ENCODE data around the gene SLC17A7.
"Not testable (repeated sequence)": the region's sequence is repeated elsewhere in the genome, so short reads cannot be mapped to it uniquely, and the experiment has no call there.

Gene SLC17A7

GRCh38 chr19:49441210-49441959 is at the start of gene SLC17A7:
SLC17A7 (minus strand) TSS chr19:49441527; CDS start chr19:49441379, 148 bp downstream.
- no peak for DNase-seq (ENCODE audit: low read depth in 2 of 2)

DNA sequence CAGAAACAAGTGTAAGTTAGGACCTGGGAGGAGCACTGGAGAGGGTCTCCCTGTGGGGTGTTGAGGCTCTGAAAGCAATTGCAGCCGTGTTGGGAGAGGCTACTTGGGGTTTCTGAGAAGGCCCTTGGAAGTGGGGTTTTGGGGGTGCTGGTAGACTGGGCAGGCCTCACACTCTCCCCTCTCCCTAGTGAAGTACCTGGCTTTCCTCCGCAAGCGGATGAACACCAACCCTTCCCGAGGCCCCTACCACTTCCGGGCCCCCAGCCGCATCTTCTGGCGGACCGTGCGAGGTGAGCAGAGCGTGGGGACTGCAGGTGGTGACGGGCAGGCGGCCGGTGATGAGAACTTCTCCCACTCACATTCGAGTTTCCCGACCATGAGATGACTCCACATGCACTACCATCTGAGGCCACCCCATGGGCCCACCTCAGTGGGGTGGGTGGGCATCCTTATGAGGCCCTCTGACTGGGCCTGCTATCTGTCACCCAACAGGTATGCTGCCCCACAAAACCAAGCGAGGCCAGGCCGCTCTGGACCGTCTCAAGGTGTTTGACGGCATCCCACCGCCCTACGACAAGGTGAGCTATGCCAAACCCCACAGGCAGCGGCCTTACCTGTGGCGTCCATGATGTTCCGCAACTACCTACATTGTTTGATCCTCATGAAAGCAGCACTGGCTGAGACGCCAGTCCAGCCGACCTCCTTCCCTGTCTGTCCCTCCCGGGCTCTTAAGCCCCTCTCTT is 49.1 kb upstream of the SLC17A7 start:
- DNase-seq (ENCODE audit: low read depth in 2 of 2): no peak

DNA sequence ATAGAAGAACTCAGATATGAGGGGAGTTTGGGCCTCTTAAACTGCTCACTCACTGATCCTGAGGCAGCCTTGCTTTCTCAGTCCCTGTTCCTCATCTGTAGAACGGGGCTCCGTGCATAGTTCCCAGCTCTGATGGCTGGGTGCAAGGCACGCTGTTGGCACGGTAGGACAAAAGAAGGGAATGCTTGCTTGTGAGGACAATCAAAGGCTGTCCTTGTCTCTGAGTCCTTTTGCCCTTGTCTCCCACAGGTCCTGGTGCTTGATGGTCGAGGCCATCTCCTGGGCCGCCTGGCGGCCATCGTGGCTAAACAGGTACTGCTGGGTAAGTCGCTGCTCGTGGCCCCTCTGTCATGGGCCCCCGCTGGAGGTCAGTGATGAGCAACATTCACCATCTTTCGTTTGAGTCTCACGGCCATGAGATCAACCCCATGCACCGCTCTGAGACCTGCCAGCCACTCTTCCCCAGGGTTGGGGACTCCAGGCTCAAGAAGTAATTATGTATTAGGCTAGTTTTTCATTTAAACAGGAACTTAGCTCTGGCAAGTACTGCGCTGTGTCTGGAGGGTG is 48.4 kb upstream of the SLC17A7 start:
- DNase-seq (ENCODE audit: low read depth in 2 of 2): no peak

DNA sequence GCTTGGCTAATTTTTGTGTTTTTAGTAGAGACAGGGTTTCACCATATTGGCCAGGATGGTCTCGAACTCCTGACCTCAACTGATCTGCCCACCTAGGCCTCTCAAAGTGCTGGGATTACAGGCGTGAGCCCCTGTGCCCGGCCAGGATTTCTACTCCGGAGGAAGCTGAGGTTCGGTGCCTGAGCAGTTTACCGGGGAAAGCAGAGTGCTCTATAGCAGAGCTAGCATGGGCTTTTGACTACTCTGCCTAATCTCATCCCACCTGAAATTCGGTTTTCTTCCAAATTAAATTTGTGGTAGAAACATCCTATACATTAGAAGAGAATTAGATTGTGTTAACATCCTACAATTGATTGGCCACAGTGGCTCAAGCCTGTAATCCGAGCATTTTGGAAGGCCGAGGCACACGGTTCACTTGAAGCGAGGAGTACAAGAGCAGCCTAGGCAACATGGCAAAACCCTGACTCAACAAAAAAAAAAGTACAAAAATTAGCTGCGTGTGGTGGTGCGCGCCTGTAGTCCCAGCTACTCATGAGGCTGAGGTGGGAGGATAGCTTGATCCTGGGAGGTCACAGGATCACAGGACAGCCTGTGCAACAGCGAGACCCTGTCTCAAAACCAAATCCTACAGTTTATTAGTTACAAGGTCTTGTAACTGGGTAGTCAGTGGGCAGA is 47.7 kb upstream of the SLC17A7 start:
- no peak for DNase-seq (ENCODE audit: low read depth in 2 of 2)

DNA sequence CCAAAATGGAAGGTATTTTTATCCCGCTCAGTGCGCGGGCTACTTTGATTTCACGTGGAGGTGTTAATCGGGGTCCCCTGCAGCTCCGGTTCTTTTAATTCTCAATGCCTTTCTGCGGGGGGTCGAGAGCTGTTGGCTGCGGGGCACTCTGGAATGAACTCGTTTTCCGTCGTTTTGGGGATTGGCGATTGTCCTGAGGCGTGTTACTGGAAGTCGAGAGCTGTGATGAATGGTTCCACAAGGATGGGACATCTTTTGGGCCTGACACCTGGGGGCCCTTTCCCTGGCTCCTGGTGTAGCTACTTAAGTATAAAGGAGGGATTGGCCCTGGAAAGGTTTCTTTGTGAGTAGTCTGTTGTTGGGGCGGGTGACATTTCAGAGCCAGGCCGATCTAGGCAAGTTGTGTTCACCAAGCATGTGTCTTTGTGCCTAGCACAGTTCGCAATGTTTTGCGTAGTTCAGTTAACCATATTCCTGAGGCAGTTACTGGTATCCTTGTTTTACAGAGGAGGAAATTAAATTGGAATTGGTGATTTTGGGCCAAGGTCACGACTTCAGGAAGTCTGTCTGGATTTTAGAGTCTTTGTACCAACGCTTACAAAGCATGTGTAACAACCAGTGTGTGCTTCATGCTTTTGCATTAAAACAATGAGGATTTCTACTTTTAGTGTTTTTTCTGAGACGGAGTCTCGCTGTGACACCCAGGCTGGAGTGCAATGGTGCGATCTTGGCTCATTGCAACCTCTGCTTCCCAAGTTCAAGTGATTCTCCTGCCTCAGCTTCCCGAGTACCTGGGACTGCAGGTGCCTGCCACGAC is 46.9 kb upstream of the SLC17A7 start:
- DNase-seq (ENCODE audit: low read depth in 2 of 2): no peak

DNA sequence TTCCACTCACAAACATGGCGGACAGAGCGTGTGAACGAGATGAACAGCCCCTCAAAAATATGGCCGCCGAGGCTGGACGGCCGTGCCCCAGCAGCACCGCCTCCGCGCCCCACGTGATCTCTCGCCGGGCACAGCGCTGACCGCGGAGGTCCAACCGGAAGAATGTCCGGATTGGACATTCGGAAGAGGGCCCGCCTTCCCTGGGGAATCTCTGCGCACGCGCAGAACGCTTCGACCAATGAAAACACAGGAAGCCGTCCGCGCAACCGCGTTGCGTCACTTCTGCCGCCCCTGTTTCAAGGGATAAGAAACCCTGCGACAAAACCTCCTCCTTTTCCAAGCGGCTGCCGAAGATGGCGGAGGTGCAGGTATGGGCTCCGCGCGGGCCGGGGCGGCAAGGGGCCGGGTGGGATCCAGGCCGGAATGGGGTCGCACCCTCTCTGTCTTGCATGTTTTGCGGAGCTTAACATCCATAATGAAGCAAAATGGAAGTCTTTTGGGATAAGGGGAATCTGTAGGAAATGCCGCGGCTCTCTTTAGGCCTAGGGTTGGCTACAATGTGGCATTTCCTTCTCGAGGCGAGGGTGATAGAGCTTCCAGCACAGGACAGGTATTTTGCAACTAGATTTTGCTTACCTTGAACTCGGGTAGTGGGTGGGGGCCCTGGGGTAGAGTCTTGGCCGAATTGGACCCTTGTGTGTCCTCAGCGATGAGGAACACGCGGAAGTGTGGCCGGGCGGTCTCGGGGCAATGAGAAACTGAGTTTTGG is 46.1 kb upstream of the SLC17A7 start, which contains the start of gene RPL13A:
TSS of gene RPL13A (plus strand) at position 332 of the 769 bp plus-strand sequence. CDS start at position 354, 22 bp downstream.
- DNase-seq (ENCODE audit: low read depth in 2 of 2): peak; percentile 99 to 100

GRCh38 chr19:49486710-49487276 is 45.5 kb upstream of the SLC17A7 start:
- no peak for DNase-seq (ENCODE audit: low read depth in 2 of 2)

DNA sequence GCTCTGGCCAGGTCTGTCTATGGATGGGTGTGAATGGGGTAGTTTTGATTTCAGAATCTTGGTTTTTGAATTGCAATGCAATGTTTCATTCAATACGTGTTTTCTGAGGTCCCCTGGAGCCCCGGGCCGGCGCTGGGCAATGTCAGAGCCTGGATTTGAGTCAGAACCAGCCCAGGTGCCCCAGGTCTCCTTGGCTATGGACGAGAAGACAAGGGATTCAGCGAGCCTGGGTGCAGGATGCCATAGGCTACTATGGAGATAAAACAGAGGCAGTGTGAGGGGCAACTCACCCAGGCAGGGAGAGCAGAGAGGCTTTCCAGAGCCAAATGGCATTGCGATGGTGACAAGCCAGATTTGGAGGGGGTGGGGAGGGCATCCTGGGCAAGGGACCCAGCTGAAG is 44.9 kb upstream of the SLC17A7 start:
- no peak for DNase-seq (ENCODE audit: low read depth in 2 of 2)

DNA sequence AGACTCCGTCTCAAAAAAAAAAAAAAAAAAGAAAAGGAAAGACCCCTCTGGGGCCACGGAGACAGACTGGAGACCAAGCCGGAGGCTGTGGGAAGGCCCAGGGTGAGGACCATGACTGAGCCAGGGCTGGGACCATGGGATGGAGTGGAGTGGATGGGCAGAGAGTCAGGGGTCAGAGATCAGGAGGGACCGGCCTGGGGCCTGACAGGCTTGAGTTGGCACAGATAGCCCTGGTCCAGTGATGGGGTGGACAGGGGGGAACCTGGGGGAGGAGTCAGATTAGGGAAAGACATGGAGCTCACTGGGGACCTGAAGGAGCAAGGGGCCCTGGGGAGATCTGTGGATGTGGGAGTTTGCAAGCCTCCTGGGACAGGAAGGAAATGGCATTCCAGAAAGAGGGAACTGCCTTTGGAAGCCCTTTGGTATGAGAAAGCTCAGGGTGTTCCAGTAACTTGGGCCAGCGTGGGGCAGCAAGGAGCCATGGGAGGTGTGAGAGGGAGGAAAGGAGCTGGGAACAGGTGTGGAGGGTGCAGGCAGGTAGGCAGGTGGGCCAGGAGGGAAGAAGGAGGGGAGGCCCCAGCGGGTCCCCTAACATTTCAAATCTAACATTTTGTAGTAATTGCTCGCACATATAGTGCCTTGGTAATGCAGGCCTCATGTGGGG is 39.8 kb upstream of the SLC17A7 start:
- no peak for DNase-seq (ENCODE audit: low read depth in 2 of 2)

- no peak for DNase-seq (ENCODE audit: low read depth in 2 of 2)
These were observed 38.8 kb upstream of the SLC17A7 start for GRCh38 chr19:49479975-49480628.

GRCh38 chr19:49475995-49476880 is 34.9 kb upstream of the SLC17A7 start:
- no peak for DNase-seq (ENCODE audit: low read depth in 2 of 2)

DNA sequence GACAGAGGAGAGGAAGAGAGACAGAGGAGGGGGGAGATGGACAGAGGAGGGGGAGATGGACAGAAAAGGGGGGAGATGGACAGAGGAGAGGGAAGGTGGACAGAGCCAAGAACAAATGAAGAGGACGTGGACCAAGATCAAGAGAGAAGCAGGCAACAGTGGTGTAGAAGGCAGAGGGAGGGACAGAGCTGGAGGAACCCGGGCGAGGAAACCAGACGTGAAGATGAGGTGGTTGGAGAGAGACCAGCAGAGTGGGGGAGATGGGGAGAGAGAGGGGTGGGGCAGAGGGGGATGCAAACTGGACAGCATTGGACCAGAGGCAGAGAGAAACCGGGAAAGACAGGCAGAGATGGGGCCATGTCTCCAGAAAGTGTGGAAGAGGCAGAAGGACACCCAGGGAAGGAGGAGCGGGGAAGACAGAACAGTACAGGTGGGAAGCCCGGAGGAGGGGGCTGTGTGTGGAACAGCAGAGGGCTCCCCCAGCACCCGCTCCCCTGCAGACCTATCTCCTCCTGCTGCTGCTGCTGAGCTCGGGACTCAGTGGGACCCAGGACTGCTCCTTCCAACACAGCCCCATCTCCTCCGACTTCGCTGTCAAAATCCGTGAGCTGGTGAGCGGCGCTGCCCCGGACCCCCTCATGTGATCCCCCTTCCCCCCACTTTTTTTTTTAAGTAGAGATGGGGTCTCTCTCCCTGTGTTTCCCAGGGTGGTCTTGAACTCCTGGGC is 34.0 kb upstream of the SLC17A7 start:
- DNase-seq (ENCODE audit: low read depth in 2 of 2): no peak

GRCh38 chr19:49474542-49474924 is 33.2 kb upstream of the SLC17A7 start:
- DNase-seq (ENCODE audit: low read depth in 2 of 2): no peak

- peak; percentile 73 to 83 for DNase-seq (ENCODE audit: low read depth in 2 of 2)
These were observed 32.7 kb upstream of the SLC17A7 start, which contains the start of gene FLT3LG for GRCh38 chr19:49473868-49474541. FLT3LG (plus strand) TSS chr19:49474215; CDS start chr19:49474640, 425 bp downstream.

- DNase-seq (ENCODE audit: low read depth in 2 of 2): not testable (repeated sequence)
These were observed 32.2 kb upstream of the SLC17A7 start for GRCh38 chr19:49473501-49473867.

DNA sequence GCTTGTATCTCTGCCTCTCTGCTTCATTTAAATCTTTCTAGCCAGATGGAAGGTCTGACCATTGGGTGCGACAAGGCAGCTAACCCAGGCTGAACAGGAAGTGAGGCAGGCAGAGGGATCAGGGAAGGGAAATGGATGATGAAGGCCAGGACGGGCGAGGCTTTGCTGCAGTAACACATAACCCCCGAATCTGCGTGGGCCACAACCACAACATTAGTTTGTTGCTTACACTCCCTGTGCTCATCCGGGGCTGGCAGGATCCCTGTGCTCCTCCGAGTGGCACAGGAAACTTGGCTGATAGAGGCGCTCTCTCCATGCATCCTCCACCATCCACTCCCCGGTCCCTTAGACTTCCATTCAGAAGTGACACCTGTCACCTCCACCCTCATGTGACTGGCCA is 31.6 kb upstream of the SLC17A7 start:
- no peak for DNase-seq (ENCODE audit: low read depth in 2 of 2)

- DNase-seq (ENCODE audit: low read depth in 2 of 2): no peak
These were observed 29.3 kb upstream of the SLC17A7 start for GRCh38 chr19:49470615-49470978.

Measured in activated CD8-positive, alpha-beta memory T cell treated with anti-CD3 and anti-CD28 coated beads for 4 hours (primary cell).